GM19023 (cell line): ENCODE results near the gene SMIM35.

ENCODE experiments used
- ATAC-seq: cut with Tn5 transposase; IDR thresholded peaks from one replicate; pipeline ENCODE4 v1.9.1; 2021; ENCODE audit warnings: mild to moderate bottlenecking, moderate library complexity; ENCODE audit not compliant: unreplicated experiment

Gene SMIM35

DNA sequence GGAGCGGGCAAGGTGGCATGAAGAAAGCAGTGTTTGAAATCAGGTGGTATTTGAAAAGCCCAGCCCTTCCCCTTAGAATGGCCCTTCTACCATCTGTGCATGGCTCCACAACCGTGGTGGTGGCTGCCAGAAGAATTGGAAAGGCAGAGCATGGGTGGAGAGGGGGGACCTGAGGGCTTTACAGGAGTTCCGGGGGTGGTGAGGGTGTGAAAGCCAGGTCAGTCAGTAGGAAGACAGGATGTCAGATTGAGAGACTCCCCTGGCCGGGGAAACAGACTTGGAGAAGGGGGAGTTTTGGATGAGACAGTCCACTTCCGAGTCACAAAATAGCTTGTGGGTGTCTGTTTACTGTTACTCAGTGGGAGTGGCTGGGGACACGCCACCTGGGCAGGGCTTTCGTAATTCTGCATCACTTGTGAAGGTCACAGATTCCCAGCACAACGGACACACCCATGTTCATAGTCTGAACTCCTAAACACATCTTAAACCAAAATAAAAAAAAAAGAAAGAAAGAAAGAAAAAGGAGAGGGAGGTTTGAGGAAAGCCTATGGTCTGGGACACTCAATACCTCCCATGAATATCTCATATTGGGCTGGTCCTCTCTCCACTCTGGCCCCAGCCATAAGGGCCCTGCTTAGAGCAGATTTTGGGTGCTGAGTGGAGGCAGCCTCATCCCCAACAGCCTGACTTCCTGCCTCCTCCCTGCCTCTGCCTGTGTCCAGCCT lies 24.4 kb upstream of the SMIM35 start:
- no peak for ATAC-seq

DNA sequence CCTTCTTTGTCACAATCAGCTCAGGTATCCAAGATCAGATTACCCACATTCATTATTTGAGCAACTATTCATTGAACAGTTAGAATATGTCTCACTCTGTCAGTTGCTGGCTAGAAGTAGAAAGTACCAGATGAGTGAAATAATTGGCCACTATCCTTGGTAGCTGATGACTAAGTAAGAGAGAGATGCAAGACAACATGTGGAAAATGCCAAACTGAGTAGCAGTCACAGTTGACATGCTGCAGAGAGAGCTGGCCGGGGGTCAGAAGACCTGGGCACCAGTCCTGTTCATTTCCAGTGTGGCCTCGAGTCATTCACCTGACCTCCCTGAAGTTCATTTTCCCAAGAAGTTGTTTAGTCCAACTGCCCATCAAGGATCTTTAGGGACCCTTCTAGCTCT lies 22.5 kb upstream of the SMIM35 start:
- no peak for ATAC-seq

DNA sequence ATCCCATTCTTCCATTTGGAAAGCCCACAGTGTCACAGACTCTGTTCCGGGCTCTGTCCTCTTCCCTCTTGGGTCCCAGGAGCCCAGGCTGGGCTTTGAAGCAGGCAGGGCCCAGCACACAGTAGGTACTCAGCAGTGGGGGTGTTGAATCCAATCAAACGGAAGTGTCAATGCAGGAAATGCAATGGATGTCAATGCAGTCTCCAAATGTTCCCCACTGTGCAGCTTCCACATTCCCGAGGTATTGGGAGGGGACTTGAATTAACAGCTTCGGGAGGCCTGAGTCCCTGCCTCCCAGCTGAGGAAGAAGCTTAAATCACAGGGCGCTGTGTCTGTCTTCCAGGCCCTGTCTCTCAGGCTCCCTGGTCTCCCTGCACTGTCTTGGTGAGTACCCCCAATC lies 21.8 kb upstream of the SMIM35 start:
- ATAC-seq: no peak

DNA sequence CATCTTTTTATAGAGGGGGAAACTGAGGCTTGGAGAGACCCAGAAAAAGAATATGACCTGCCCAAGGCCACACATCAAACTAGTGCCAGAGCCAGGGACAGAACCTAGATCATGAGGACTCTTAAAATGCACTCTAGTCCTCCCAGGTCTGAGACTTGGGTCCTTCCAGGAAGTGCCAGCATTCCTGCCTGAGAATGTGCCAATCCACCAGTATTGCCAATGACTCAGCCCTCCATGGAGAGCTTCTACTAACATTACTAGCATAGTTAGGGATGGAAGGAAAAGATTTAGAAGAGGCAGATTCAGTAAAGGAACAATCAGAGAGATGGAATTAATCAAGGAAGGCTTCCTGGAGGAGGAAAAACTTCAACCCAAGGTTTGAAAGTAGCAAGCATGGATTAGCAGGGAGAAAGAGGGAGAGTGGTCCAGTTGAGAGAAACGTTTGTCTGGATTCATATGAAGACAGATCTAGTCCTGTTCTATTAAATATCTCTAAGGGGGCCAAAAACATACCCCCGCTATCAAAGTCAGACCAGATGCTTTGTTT lies 20.1 kb upstream of the SMIM35 start:
- no peak for ATAC-seq

DNA sequence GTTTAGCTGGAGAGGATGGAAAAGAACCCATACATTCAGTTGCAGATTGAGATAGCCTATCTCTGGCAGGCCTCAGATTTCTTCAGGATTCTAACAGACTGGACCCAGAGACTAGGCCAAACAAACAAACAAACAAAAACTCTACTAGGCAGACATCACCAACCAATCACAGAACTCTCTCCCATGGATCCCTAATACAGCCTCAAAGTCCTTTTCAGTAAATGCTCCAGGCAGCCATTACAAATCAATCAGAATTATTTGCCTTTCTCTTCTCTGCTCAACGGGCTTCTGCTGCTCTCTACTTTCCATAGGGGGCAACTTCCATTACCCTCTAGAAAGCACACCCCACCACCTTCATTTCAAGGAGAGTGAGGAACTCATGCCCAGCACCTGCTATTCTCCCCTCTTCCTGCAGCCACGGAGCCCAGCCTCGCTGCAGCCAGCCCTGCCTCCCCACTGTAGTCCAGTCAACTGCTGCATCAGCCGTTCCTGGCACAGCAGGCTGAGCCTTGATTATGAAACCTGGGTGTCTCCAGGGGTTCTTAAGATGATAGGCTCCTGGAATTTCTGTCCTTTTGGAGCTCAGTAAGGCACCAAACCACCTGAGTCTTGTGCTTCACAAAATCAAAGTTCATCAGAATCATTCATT lies 19.0 kb upstream of the SMIM35 start:
- ATAC-seq: no peak

DNA sequence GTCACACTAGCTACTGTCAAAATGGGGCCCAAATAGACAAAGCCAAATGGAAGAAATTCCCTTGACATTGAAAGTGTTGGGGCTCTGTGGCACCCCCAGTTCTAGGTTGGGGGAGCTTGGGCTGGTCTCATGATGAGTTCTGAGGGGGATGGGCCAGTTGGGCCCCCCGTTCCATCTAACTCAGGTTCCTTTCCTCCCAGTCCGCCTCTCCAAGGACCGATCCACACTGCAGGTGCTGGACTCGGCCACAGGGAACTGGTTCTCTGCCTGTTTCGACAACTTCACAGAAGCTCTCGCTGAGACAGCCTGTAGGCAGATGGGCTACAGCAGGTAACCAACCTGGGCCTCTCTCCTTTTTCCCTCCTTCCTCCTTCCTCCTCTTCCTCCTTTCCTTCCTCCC lies 17.7 kb upstream of the SMIM35 start:
- ATAC-seq: no peak

DNA sequence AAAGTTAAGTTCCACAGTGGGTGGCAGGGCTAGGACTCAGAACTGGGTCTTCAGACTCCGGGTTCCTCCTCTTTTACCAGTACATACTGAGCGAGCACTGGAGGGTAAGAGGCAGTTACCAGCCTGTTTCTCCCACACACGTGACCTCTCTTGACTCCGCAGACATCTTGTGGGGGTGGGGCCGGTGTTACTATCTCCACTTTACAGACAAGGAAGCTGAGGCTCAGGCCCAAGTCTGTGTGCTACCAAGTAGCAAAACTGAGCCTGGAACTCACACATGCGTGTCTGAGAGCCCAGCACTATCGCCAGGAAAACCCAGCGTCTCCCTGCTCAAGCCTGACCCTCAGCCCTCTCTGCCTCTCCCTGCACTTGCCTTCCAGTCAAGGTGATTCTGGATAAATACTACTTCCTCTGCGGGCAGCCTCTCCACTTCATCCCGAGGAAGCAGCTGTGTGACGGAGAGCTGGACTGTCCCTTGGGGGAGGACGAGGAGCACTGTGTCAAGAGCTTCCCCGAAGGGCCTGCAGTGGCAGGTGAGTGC lies 16.0 kb upstream of the SMIM35 start:
- ATAC-seq: no peak

DNA sequence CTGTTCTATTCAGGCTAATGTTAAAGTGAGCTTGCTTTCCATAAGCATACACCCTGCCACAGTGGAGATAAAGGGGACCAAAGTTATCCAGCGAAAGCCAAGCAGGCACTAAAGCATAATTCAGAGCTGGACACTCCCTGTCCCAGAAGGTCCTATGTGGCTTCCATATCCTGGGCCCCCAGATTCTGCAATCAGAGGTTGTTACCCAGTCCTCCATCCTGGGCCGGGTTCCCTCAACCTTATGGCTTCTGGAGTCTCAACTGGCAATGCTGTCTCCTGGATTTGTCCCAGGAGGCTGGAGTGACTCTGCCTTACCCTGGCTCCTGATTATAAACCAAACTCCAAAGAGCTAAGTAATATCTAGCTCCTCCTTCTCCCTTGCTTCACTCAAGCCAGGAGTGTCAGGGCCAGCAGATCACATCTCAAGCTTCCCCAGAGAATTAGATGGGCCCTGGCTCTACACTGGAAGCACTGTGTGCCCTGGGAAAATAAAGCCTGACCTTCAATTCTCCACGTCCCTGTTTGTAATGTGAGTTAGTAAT lies 14.0 kb upstream of the SMIM35 start:
- ATAC-seq: no peak

DNA sequence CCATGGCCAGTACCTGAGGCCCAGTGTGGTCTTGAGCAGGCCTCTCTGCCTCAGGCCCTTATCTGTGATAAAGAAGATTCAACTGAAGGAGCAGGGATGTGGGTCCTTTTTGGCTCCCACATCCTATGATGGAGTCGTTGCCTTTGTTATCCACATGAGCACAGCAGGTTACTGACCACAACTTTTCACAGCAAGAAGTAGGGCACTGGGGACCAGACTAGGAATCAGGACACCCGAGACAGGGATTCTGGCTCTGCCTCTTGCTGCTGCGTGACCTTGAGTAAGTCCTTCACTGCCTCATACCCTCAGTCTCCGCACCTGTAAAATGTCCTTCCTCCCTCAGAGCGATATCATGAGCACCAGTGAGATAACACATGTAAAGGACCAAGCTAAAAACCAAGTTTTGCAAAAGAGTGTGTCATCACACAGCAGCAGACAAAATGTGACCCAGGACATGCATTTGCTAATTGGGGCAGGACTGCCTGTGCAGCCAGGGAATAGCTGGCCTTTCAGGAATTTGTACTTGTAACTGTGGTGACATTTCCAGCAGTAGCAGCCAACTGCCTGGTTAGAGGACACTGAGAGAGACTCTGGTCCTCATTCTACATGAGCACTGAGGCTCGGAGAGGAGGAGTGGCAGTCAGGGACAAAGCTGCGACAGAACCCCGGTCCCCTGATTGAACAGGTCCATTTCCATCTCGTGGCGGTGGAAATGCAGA lies 13.2 kb upstream of the SMIM35 start:
- no peak for ATAC-seq

DNA sequence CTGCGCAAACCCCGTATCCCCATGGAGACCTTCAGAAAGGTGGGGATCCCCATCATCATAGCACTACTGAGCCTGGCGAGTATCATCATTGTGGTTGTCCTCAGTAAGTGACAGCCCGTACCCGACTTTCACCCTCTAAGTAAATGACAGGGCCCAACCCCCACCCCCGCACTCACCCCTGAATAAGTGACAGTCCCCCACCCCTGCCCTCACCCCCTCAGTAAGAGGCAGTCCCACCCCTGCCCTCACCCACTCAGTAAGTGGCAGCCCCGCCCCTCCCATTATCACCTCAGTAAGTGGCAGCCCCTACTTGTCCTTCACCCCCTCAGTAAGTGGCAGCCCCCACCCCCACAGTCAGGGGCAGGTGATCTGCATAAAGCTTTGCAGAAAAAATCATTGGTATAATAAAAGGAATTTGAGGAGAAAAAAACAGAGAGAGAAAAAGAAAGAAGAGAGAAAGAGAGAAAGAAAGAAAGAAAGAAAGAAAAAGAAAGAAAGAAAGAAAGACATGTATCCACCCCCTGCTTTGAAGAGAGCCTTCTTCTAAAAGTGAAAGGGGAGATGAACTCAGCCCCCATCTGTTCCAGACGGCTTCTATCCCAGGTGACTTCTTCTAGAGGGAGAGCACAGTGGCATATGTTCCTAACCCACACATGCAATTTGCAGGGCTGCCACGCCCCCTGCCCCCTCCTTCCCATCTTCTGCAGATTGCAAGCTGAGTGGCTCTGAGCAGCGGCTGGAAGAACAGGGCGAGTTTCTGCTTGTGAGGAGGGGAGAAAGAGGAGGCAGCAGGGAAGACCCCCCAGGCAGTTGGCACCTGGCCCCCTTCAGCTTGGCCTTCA lies 12.5 kb upstream of the SMIM35 start:
- ATAC-seq: no peak

DNA sequence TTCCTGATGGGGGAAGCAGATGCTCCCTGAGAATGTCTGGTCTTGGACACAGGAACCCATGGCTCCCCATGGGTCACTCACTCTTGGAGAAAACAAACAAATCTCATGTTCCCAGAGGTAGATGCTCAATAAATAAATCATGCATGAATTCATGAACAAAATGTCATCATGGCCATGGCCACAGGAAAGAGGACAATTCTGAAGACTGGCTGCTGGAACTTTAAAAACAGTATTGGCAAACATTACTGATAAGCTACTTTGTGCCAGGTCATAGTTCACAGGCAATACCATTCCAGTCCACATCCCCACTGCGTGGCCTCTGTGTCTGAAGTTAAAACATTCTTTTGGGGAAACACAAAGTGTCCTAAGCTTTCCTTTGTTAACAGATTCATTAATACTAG lies 9.2 kb upstream of the SMIM35 start:
- ATAC-seq: no peak

DNA sequence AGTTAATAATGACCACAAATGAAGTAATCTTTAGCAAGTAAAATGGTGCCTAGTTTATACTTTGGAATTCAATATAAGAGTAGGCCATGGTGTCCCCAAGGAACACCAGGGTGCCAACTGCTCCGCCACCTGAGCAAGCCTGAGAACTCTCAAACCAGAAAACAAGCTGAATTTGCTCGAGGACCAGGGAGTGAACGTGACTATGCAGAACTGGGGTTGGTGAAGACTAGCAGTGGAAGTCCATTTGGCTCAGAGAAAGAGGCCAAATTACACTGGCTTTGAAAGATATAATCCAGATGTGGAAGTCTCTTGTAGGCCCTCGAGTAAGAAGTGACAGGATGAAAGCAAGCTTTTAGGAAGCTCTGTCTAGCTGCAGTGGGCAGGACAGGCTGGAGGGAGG lies 8.7 kb upstream of the SMIM35 start:
- ATAC-seq: no peak

DNA sequence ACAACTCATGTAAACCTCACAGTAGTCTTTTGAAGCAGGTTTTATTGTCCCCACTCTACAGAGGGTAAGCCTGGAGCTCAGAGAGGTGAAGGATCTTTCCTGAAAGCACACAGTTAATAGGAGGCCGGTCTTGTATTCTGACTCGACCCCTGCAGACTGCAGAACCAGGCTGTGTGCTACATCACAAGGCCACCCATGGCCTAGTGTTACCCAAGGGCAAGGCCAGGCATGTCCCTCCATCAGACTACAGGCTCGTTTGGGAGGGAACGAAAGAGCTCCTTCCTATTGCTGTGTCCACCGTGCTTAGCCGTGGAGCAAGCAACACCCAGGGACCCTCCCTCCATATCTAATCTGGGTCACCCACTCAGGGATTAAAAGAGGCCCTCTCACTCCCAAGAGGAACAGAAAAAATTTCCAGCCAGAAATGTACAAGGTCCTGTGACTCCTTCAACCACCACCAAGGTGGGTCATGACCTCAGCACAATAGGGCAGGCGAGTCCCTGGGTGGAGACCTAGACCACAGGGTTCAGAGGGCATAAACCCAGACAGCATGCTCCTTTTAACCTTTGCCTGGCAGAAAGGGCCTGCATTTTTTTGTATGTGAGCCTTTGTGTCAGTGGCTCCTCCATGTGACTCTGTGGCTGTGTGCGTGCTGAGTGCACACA lies 6.3 kb upstream of the SMIM35 start:
- ATAC-seq: no peak

DNA sequence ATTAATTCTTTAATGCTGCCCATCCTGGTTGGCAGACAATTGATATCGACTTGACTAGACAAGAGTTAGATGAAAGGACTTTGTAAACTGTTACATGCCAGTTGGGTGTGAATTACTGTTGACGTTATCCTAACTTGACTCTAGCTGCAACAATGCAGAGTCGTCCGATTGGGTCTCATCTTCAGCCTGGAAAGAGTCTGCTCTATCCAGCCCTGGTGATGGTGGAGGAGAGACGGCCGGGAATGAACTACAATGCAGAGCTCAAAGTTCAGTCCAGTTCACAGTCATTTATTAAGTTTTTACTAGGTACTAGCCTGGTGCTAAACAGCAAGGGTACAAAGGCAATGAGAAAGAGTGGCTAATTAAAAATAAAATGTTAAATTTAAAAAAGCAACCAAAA lies 4.9 kb upstream of the SMIM35 start:
- no peak for ATAC-seq

DNA sequence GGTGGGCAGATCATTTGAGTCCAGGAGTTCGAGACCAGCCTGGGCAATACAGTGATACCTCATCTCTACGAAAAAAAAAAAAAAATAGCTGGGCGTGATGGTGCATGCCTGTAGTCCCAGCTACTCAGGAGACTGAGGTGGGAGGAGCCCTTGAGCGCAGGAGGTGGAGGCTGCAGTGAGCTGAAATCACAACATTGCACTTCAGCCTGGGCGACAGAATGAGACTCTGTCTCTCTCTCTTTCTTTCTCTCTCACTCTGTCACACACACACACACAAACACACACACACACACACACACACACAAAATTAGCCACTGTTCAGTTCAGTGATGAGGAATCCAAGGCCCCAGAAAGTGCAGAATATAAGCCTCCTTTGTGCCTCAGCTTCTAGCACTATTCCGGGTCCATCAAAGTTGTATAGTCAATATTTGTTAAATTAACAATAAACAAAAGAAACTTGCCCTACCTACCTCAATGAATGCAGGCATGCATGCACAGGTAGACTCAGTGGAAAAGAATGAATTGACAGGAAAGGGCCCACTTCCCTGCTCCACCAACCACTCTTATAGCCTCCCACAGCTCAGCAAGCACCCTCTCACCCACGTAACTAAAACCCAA lies 3.9 kb upstream of the SMIM35 start:
- ATAC-seq: no peak

DNA sequence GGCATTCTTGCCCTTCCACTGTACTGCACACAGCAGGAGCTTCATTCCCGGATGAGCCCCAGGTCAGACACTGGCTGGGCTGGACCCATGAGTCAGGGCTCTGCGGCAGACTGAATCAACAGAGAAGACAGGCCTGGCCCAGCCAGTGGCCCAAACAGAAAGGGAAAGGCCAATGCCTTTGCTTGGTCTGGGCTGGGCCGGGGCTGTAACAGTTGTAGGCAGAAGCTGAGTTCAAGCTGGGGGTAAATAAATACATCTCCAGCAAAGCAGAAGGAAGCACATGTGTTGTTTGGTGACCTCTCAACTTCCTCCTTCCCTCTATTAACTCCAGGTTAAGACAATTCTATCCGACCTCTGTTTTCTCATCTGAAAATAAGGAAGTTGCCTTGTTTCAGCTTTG lies 1.8 kb upstream of the SMIM35 start:
- ATAC-seq: no peak

DNA sequence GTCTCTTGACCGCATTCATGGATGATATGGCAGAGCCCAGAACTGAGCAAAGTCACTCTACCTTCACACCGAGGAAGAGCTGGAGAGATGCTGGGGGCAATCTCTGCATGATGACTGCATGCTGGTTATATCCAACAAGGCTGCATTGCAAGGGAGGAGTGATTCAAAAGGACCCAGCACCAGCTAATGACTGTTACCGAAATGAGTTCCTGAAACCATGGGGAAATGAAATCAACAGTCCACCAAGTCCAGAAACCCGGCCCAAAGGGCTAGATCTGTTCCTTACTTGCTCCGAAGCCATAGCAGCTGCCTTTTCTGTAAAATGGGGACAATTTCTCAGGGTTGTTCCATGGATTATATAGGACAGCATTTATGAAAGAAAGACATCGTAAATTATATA lies 1.2 kb upstream of the SMIM35 start:
- ATAC-seq: no peak

DNA sequence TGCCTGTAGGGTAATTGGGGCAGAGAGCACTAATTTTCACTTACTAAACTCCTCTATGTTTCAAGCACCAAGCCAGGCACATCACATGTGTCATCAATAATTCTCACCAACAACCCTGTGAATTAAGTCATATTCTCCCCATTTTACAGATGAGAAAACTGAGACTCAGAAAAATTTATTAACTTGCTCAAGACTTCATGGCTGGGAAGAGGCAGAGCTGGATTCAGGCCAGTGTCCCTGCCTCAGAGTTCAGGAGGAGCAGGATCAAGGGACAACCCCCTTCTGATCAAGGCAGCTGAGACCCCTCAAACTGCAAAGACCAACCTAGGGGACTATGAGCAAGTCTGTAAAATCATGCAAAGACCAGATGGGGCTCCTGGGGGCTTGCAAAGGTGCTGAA lies 2.1 kb downstream of the SMIM35 start:
- ATAC-seq: no peak

DNA sequence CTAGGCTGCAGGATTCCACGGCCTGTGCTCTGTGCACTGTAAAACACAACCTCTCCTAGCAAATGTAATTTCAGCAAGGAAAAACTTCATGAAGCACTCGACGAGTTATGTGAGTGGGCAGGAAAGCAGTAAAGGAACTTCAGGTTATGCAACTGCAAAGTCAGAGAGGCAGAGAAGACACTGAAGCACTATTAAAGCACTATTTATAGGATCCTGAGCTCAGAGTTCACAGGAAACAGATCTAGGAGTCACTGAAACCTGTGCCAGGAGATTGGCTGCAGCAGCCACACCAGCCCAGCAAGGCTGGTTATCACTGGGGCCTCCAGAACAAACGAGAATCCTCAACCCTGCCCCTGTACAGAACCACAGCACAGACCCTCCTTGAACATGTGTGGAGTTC lies 2.5 kb downstream of the SMIM35 start:
- no peak for ATAC-seq
